Activated T-helper 9 cell treated with anti-CD3 and anti-CD28 coated beads, Interleukin-2, amount 50 U/mL, for 16 hours (primary cell): ENCODE data around the gene PPP2R5E.
A peak's percentile ranks its signal among the peaks of the same experiment; 100 is the strongest.

ENCODE experiments used
- DNase-seq: peaks from one replicate; pipeline ENCODE4 v3.0.0-alpha.2; 2020; ENCODE audit warnings: low read depth

Gene PPP2R5E

GRCh38 chr14:63432228-63432627, 110.9 kb downstream of the PPP2R5E start:
- no peak for DNase-seq

- no peak for DNase-seq
These were observed 111.7 kb downstream of the PPP2R5E start for GRCh38 chr14:63431466-63431865.

- DNase-seq, result no peak
These were observed 114.7 kb downstream of the PPP2R5E start for GRCh38 chr14:63428486-63428885.

- DNase-seq, result no peak
These were observed 116.3 kb downstream of the PPP2R5E start for GRCh38 chr14:63426838-63427352.

GRCh38 chr14:63423889-63424288, 119.3 kb downstream of the PPP2R5E start:
- DNase-seq, result no peak

GRCh38 chr14:63423381-63423780, 119.8 kb downstream of the PPP2R5E start:
- no peak for DNase-seq

- no peak for DNase-seq
These were observed 121.3 kb downstream of the PPP2R5E start for GRCh38 chr14:63421919-63422318.

GRCh38 chr14:63421226-63421625, 122.0 kb downstream of the PPP2R5E start:
- DNase-seq, result no peak

- DNase-seq, result no peak
These were observed 125.2 kb downstream of the PPP2R5E start for GRCh38 chr14:63418020-63418419.

- DNase-seq, result no peak
These were observed 130.2 kb downstream of the PPP2R5E start for GRCh38 chr14:63413009-63413408.

GRCh38 chr14:63406333-63406732, 136.8 kb downstream of the PPP2R5E start:
- DNase-seq, result no peak

GRCh38 chr14:63405715-63406114, 137.5 kb downstream of the PPP2R5E start:
- no peak for DNase-seq

- no peak for DNase-seq
These were observed 138.3 kb downstream of the PPP2R5E start for GRCh38 chr14:63404906-63405305.

- DNase-seq, result no peak
These were observed 141.5 kb downstream of the PPP2R5E start for GRCh38 chr14:63401646-63402045.

- DNase-seq, result no peak
These were observed 144.2 kb downstream of the PPP2R5E start for GRCh38 chr14:63398952-63399351.

- DNase-seq, result no peak
These were observed 148.3 kb downstream of the PPP2R5E start for GRCh38 chr14:63394841-63395240.

GRCh38 chr14:63394432-63394831, 148.7 kb downstream of the PPP2R5E start:
- DNase-seq, result no peak

- DNase-seq, result no peak
These were observed 150.2 kb downstream of the PPP2R5E start for GRCh38 chr14:63393012-63393411.

- no peak for DNase-seq
These were observed 150.9 kb downstream of the PPP2R5E start for GRCh38 chr14:63392236-63392635.

GRCh38 chr14:63388766-63389431, 154.3 kb downstream of the PPP2R5E start:
- peak; percentile 33 for DNase-seq

GRCh38 chr14:63387711-63388110, 155.5 kb downstream of the PPP2R5E start:
- no peak for DNase-seq

- no peak for DNase-seq
These were observed 159.3 kb downstream of the PPP2R5E start for GRCh38 chr14:63383776-63384367.

GRCh38 chr14:63378444-63378843, 164.7 kb downstream of the PPP2R5E start:
- no peak for DNase-seq

GRCh38 chr14:63375769-63376168, 167.4 kb downstream of the PPP2R5E start:
- no peak for DNase-seq
